Progenitor cell of endocrine pancreas (in vitro differentiated cells): ENCODE data around the gene BRMS1. TPM values are rescaled to one million over a fixed set of nuclear protein-coding genes. Genes with fewer than 3 reads are reported as not detected.

Experiments used
- DNase-seq: peaks from one replicate; pipeline ENCODE4 v3.0.0; 2021; ENCODE audit warnings: low spot score; ENCODE audit not compliant: unreplicated experiment
- H3K27ac Mint-ChIP-seq: 2 replicates; pipeline ENCODE4 v1.8.0; 2021; ENCODE audit warnings: mild to moderate bottlenecking, moderate library complexity, mixed read lengths
- H3K27me3 Mint-ChIP-seq: 2 replicates; pipeline ENCODE4 v1.8.0; 2021; ENCODE audit warnings: mixed read lengths
- H3K36me3 Mint-ChIP-seq: 2 replicates; pipeline ENCODE4 v1.8.0; 2022; ENCODE audit warnings: mixed read lengths; ENCODE audit not compliant: insufficient read depth
- H3K4me1 Mint-ChIP-seq: 2 replicates; pipeline ENCODE4 v1.8.0; 2021; ENCODE audit warnings: low read depth, mixed read lengths
- H3K4me3 Mint-ChIP-seq: 2 replicates; pipeline ENCODE4 v1.8.0; 2021; ENCODE audit warnings: low read depth, mild to moderate bottlenecking, moderate library complexity, mixed read lengths
- H3K9me3 Mint-ChIP-seq: 2 replicates; pipeline ENCODE4 v1.8.0; 2021; ENCODE audit warnings: low read depth, mixed read lengths
- CTCF ChIP-seq: fragments of 200-600 bp; sonication (generic); IDR thresholded peaks from one replicate; pipeline ENCODE4 v1.5.0; 2021; ENCODE audit warnings: antibody characterized with exemption, mild to moderate bottlenecking; ENCODE audit not compliant: unreplicated experiment
- total RNA-seq: library from RNA; stranded (reverse); gene quantifications from 2 replicates; pipeline ENCODE4 v1.2.1, GENCODE V29; 2021

The BRMS1 gene
- total RNA-seq, 1 donor from 2014 or later = 38.1 TPM

- no peak for DNase-seq
- H3K4me1 Mint-ChIP-seq = peaks cover 1% of the 10 kb centered on the region
These were observed 14.0 kb downstream of the BRMS1 start for GRCh38 chr11:66330931-66331330.

GRCh38 chr11:66329165-66329673, 15.7 kb downstream of the BRMS1 start:
- Mint-ChIP-seq H3K4me3 (no peak overlapping the region), H3K9me3 (no peaks in the 10 kb centered on the region), H3K36me3 (no peaks in the 10 kb centered on the region), H3K4me1 (peaks cover 1% of the 10 kb centered on the region), H3K27me3 (peaks cover 20% of the 10 kb centered on the region), H3K27ac (no peak overlapping the region)
- no peak for TF ChIP-seq CTCF
- no peak for DNase-seq

More at GRCh38 chr11:66330931-66331330, 14.0 kb downstream of the BRMS1 start:
- Mint-ChIP-seq H3K9me3 (no peaks in the 10 kb centered on the region), H3K27ac (no peak overlapping the region), H3K36me3 (no peaks in the 10 kb centered on the region), H3K27me3 (peaks cover 25% of the 10 kb centered on the region), H3K4me3 (no peak overlapping the region)
- TF ChIP-seq CTCF = no peak

- DNase-seq = peak; percentile 74
- H3K9me3 Mint-ChIP-seq = no peaks in the 10 kb centered on the region
- H3K27me3 Mint-ChIP-seq = peaks cover 20% of the 10 kb centered on the region
- H3K4me1 Mint-ChIP-seq = peaks cover 1% of the 10 kb centered on the region
- no peak overlapping the region for H3K4me3 Mint-ChIP-seq
- no peaks in the 10 kb centered on the region for H3K36me3 Mint-ChIP-seq
- H3K27ac Mint-ChIP-seq = no peak overlapping the region
- TF ChIP-seq CTCF = peak; percentile 99
These were observed 16.4 kb downstream of the BRMS1 start for GRCh38 chr11:66328302-66329144.

- Mint-ChIP-seq H3K4me3 (no peak overlapping the region), H3K27ac (no peak overlapping the region), H3K9me3 (no peaks in the 10 kb centered on the region), H3K36me3 (no peaks in the 10 kb centered on the region), H3K27me3 (peaks cover 20% of the 10 kb centered on the region), H3K4me1 (peaks cover 1% of the 10 kb centered on the region)
- no peak for TF ChIP-seq CTCF
- DNase-seq = no peak
These were observed 16.9 kb downstream of the BRMS1 start for GRCh38 chr11:66328031-66328301.

GRCh38 chr11:66327171-66328030, 17.5 kb downstream of the BRMS1 start:
- H3K9me3 Mint-ChIP-seq = no peaks in the 10 kb centered on the region
- H3K36me3 Mint-ChIP-seq = no peaks in the 10 kb centered on the region
- TF ChIP-seq CTCF = no peak
- peaks cover 1% of the 10 kb centered on the region for H3K4me1 Mint-ChIP-seq
- no peak for DNase-seq
- no peak overlapping the region for H3K27ac Mint-ChIP-seq
- H3K27me3 Mint-ChIP-seq = peaks cover 20% of the 10 kb centered on the region
- no peak overlapping the region for H3K4me3 Mint-ChIP-seq
